Kidney epithelial cell (primary cell): ENCODE results near the gene TMEM45A. TPM values are rescaled to one million over a fixed set of nuclear protein-coding genes. Genes with fewer than 3 reads are reported as not detected.

Source experiments
- DNase-seq: peaks from one replicate; pipeline ENCODE4 v3.0.0-alpha.2; 2010; ENCODE audit warnings: low read depth
- H3K27me3 ChIP-seq: 2 replicates; pipeline ENCODE4 v1.6.0; 2011; ENCODE audit warnings: low read length; ENCODE audit not compliant: control insufficient read depth, insufficient read depth
- H3K36me3 ChIP-seq: 2 replicates; pipeline ENCODE4 v1.5.1; 2011; ENCODE audit warnings: low read length; ENCODE audit not compliant: control insufficient read depth, insufficient read depth
- H3K4me3 ChIP-seq: 2 replicates; pipeline ENCODE4 v1.5.1; 2011; ENCODE audit warnings: low read depth, mild to moderate bottlenecking, control low read depth, low read length
- CTCF ChIP-seq: IDR thresholded peaks from 2 replicates; pipeline ENCODE4 v1.5.1; 2011; ENCODE audit warnings: mild to moderate bottlenecking, moderate library complexity, low read length, control low read depth, inconsistent platforms; ENCODE audit not compliant: insufficient read depth, poor library complexity, severe bottlenecking
- total RNA-seq: library from RNA; depleted of rRNA; stranded (reverse); fragments of >200 nt; gene quantifications from 2 replicates; pipeline ENCODE4 v1.2.3, GENCODE V29; 2015

TMEM45A gene
- total RNA-seq, 1 donor from 2014 or later: 10.2 TPM

GRCh38 chr3:100554373-100554676 lies 61.9 kb downstream of the TMEM45A start:
- TF ChIP-seq CTCF: no peak
- no peaks in the 10 kb centered on the region for H3K27me3 ChIP-seq
- no peak for DNase-seq

GRCh38 chr3:100556673-100557310 lies 64.4 kb downstream of the TMEM45A start:
- no peak for TF ChIP-seq CTCF
- no peak for DNase-seq
- H3K4me3 ChIP-seq: no peak overlapping the region
- no peaks in the 10 kb centered on the region for H3K27me3 ChIP-seq
- no peaks in the 10 kb centered on the region for H3K36me3 ChIP-seq

More at GRCh38 chr3:100554373-100554676, 61.9 kb downstream of the TMEM45A start:
- Histone ChIP-seq H3K4me3 (no peak overlapping the region), H3K36me3 (no peaks in the 10 kb centered on the region)

- H3K27me3 ChIP-seq: no peaks in the 10 kb centered on the region
- H3K4me3 ChIP-seq: no peak overlapping the region
- DNase-seq: no peak
- no peaks in the 10 kb centered on the region for H3K36me3 ChIP-seq
- TF ChIP-seq CTCF: no peak
These were observed 65.8 kb downstream of the TMEM45A start for GRCh38 chr3:100558233-100558632.

GRCh38 chr3:100560426-100560825 lies 68.0 kb downstream of the TMEM45A start:
- no peak for DNase-seq
- TF ChIP-seq CTCF: no peak

GRCh38 chr3:100561459-100562158 lies 69.2 kb downstream of the TMEM45A start:
- Histone ChIP-seq H3K27me3 (no peaks in the 10 kb centered on the region), H3K4me3 (no peak overlapping the region), H3K36me3 (no peaks in the 10 kb centered on the region)
- TF ChIP-seq CTCF: no peak
- no peak for DNase-seq

More at GRCh38 chr3:100560426-100560825, 68.0 kb downstream of the TMEM45A start:
- H3K27me3 ChIP-seq: no peaks in the 10 kb centered on the region
- H3K4me3 ChIP-seq: no peak overlapping the region
- H3K36me3 ChIP-seq: no peaks in the 10 kb centered on the region
